Right lobe of liver (tissue), 4 donors: Measurements from ENCODE around the gene IFT74.

Experiments used
- POLR2A ChIP-seq: fragments of 450-650 bp; IDR thresholded peaks from one replicate; pipeline ENCODE4 v1.6.1; 2017; ENCODE audit warnings: antibody characterized with exemption, mild to moderate bottlenecking
- TF ChIP-seq, protein P1 (sequence below), 4 donors: fragments of 200-600 bp in 3 of 4; fragments of 450-650 bp in 1 of 4; IDR thresholded peaks; one replicate each; pipeline versions ENCODE4 v1.5.1 to v1.8.0; 2016 to 2022; ENCODE audit warnings: antibody characterized with exemption in 4 of 4, mild to moderate bottlenecking in 2 of 4
- donor health status: DM: no; HTN: no; CAD: no.
- donor health status: DM: no; HTN: no; CAD: no.
- donor health status: DM: no; HTN: yes; CAD: no.

DNA sequence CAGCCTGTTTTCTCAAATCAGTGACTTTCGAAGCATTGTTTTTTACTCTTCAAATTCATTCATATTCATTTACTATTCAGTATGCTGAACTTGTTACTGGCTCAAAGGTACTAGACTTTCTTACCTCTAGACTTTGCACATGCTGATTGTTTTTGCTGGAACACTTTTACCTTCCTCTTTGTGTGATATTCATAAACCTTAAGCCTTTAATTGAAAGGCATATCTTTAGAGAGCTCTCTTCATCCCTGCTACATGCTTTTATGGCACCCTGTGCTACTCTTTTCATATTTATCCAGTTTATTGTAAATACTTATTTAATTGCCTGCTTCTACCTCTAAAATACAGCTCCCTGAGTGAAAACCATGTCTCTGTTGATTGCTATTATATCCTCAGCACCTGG lies 97.9 kb downstream of the IFT74 start:
- TF ChIP-seq, protein P1, sequence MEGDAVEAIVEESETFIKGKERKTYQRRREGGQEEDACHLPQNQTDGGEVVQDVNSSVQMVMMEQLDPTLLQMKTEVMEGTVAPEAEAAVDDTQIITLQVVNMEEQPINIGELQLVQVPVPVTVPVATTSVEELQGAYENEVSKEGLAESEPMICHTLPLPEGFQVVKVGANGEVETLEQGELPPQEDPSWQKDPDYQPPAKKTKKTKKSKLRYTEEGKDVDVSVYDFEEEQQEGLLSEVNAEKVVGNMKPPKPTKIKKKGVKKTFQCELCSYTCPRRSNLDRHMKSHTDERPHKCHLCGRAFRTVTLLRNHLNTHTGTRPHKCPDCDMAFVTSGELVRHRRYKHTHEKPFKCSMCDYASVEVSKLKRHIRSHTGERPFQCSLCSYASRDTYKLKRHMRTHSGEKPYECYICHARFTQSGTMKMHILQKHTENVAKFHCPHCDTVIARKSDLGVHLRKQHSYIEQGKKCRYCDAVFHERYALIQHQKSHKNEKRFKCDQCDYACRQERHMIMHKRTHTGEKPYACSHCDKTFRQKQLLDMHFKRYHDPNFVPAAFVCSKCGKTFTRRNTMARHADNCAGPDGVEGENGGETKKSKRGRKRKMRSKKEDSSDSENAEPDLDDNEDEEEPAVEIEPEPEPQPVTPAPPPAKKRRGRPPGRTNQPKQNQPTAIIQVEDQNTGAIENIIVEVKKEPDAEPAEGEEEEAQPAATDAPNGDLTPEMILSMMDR (IDR thresholded peaks at IDR 0.05), result no peak
- TF ChIP-seq POLR2A, result no peak
